AG04449 (cell line): Measurements from ENCODE around the gene VEGFA.

ENCODE experiments used
- CTCF ChIA-PET: fragments of 350-600 bp; formaldehyde crosslinking; extraction: SDS; loops from one replicate; lab custom pipeline; 2021; ENCODE audit warnings: antibody characterized with exemption; lab: Yijun Ruan, JAX
- POLR2A ChIA-PET: fragments of 400-600, 350-600 bp; formaldehyde crosslinking; extraction: SDS; loops from one replicate; lab custom pipeline; 2020; ENCODE audit warnings: antibody characterized with exemption, inconsistent platforms; lab: Yijun Ruan, JAX
- DNase-seq: peaks from one replicate; pipeline ENCODE4 v3.0.0-alpha.2; 2010; ENCODE audit warnings: low read depth, low spot score
- H3K4me3 ChIP-seq: 2 replicates; pipeline ENCODE4 v1.5.1; 2011; ENCODE audit warnings: low read depth, mild to moderate bottlenecking, control low read depth, low read length
- TF ChIP-seq, protein P1 (sequence below): IDR thresholded peaks from one replicate; pipeline ENCODE4 v1.5.1; 2011; ENCODE audit warnings: mild to moderate bottlenecking, moderate library complexity, low read length, control low read depth, inconsistent platforms; ENCODE audit not compliant: insufficient read depth; ENCODE audit errors: missing control alignments

Gene VEGFA

DNA sequence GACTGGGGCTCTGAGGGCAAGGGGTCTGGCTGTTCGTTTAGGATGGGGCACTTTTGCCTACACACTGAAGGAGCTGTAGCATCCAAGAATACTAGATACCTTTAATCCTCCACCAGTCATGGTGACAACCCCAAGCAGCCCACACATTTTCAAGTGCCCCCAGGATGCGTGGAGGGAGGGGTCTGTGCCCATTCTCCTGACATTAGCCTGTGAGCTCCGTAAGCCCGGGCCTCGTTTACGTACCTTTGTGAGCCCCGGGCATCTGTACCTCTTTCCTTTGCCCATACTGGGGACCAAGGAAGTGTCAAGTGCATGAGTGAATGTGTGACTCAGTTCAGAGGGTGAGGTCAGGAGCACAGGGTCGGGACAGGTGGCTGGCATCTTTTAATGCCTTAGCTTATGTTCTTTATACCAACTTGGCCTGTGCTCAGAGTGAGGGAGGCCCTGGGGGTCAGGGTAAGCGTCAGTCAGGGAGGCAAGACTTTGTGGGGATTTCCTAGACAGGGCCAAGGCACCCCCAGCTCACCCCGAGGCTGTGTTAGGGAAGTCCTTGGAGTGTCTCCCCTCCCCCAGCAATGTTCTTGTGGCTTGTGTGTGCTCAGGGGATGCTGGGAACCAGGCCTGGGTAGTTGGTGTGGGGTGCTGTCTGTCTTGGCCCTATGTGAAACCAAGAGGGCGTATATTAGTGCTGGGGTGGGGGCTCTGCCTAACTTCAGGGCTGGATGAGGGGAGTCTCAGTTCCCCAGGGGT, 12.9 kb downstream of the VEGFA start:
- POLR2A ChIA-PET = interaction anchor here (0.6 to 1.5 kb wide), 5 partner anchors 12 to 213 kb away, joined by 3 to 4 read pairs (median 3); partner anchors contain the start of gene VEGFA
- no peak for DNase-seq
- no peak overlapping the region for H3K4me3 ChIP-seq
- CTCF ChIA-PET = interaction anchor here (1.1 to 3.2 kb wide), 6 partner anchors 9 to 296 kb away, joined by 3 to 24 read pairs (median 7); partner anchors contain the start of gene VEGFA
- TF ChIP-seq, protein P1, sequence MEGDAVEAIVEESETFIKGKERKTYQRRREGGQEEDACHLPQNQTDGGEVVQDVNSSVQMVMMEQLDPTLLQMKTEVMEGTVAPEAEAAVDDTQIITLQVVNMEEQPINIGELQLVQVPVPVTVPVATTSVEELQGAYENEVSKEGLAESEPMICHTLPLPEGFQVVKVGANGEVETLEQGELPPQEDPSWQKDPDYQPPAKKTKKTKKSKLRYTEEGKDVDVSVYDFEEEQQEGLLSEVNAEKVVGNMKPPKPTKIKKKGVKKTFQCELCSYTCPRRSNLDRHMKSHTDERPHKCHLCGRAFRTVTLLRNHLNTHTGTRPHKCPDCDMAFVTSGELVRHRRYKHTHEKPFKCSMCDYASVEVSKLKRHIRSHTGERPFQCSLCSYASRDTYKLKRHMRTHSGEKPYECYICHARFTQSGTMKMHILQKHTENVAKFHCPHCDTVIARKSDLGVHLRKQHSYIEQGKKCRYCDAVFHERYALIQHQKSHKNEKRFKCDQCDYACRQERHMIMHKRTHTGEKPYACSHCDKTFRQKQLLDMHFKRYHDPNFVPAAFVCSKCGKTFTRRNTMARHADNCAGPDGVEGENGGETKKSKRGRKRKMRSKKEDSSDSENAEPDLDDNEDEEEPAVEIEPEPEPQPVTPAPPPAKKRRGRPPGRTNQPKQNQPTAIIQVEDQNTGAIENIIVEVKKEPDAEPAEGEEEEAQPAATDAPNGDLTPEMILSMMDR = no peak

DNA sequence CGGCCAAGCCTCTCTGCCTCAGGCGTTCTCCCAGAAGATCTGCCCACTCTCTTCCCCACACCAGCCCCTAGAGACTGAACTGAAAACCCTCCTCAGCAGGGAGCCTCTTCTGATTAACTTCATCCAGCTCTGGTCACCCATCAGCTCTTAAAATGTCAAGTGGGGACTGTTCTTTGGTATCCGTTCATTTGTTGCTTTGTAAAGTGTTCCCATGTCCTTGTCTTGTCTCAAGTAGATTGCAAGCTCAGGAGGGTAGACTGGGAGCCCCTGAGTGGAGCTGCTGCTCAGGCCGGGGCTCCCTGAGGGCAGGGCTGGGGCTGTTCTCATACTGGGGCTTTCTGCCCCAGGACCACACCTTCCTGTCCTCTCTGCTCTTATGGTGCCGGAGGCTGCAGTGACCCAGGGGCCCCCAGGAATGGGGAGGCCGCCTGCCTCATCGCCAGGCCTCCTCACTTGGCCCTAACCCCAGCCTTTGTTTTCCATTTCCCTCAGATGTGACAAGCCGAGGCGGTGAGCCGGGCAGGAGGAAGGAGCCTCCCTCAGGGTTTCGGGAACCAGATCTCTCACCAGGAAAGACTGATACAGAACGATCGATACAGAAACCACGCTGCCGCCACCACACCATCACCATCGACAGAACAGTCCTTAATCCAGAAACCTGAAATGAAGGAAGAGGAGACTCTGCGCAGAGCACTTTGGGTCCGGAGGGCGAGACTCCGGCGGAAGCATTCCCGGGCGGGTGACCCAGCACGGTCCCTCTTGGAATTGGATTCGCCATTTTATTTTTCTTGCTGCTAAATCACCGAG, 14.2 kb downstream of the VEGFA start:
- ChIA-PET POLR2A (interaction anchor here (0.9 to 1.0 kb wide), 2 partner anchors 14 to 150 kb away, joined by 3 to 4 read pairs; partner anchors contain the start of gene VEGFA), CTCF (interaction anchor here (1.6 to 3.2 kb wide), 4 partner anchors 10 to 295 kb away, joined by 5 to 24 read pairs (median 15); partner anchors contain the start of gene VEGFA)
- DNase-seq = no peak
- H3K4me3 ChIP-seq = no peak overlapping the region
- TF ChIP-seq, protein P1 = no peak

DNA sequence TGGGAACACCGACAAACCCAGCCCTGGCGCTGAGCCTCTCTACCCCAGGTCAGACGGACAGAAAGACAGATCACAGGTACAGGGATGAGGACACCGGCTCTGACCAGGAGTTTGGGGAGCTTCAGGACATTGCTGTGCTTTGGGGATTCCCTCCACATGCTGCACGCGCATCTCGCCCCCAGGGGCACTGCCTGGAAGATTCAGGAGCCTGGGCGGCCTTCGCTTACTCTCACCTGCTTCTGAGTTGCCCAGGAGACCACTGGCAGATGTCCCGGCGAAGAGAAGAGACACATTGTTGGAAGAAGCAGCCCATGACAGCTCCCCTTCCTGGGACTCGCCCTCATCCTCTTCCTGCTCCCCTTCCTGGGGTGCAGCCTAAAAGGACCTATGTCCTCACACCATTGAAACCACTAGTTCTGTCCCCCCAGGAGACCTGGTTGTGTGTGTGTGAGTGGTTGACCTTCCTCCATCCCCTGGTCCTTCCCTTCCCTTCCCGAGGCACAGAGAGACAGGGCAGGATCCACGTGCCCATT, 15.3 kb downstream of the VEGFA start:
- CTCF ChIA-PET = interaction anchor here (2.0 to 2.2 kb wide), 2 partner anchors 8 to 289 kb away, joined by 10 to 12 read pairs; no protein-coding TSS in a partner anchor
- TF ChIP-seq, protein P1 = no peak

DNA sequence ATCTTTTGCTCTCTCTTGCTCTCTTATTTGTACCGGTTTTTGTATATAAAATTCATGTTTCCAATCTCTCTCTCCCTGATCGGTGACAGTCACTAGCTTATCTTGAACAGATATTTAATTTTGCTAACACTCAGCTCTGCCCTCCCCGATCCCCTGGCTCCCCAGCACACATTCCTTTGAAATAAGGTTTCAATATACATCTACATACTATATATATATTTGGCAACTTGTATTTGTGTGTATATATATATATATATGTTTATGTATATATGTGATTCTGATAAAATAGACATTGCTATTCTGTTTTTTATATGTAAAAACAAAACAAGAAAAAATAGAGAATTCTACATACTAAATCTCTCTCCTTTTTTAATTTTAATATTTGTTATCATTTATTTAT, 15.9 kb downstream of the VEGFA start:
- H3K4me3 ChIP-seq = no peak overlapping the region
- TF ChIP-seq, protein P1 = no peak
- no peak for DNase-seq
- ChIA-PET CTCF (interaction anchor here (0.6 to 2.2 kb wide), 8 partner anchors 9 to 293 kb away, joined by 3 to 12 read pairs (median 7); no protein-coding TSS in a partner anchor), POLR2A (interaction anchor here (1.2 to 4.1 kb wide), 2 partner anchors 16 to 225 kb away, joined by 6 to 19 read pairs; partner anchors contain the start of gene VEGFA)

More for the DNA sequence above, 15.3 kb downstream of the VEGFA start:
- POLR2A ChIA-PET = no interaction called here
- no peak overlapping the region for H3K4me3 ChIP-seq
- DNase-seq = no peak

DNA sequence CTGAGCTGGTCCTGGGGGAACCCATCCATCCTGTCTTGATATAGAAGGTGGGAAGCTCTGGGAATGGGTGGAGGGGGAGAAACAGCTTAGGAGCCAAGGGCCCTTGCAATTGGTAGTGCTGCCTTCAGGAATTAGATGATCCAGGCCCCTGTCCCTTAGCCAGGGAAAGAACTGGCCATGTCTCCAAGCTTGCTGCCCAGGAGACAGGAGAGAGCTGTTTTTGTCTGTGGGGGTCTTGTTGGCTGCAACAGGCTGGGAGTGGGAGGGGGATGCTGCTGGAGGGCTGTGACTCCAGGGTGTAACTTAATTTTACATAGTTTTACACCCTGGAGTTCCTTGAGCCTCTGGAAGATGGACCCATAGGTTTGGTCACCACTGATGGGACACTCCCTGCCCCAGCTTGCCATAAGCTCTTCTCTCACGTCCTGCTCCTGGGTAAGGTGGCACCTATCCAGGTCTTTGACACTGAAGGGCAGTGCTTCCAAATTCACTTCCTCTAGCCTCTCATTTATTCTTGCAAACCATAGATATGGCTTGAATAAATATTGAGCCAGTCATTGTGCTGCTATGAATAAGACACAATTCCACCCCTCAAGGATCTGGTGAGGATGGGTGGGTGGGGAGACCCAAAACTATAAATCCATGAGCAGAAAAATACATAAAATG, 16.8 kb downstream of the VEGFA start:
- POLR2A ChIA-PET = interaction anchor here (1.1 to 4.1 kb wide), 4 partner anchors 10 to 255 kb away, joined by 3 to 19 read pairs (median 6); partner anchors contain the start of gene VEGFA

More for the DNA sequence above, 16.8 kb downstream of the VEGFA start:
- no peak for DNase-seq
- CTCF ChIA-PET = interaction anchor here (0.6 to 2.2 kb wide), 10 partner anchors 10 to 292 kb away, joined by 3 to 12 read pairs (median 4); no protein-coding TSS in a partner anchor
- TF ChIP-seq, protein P1 = no peak
- H3K4me3 ChIP-seq = no peak overlapping the region
